HG03558 (cell line): ENCODE data around the gene REM2.

ENCODE experiments used
- ATAC-seq: cut with Tn5 transposase; IDR thresholded peaks from one replicate; pipeline ENCODE4 v1.9.1; 2021; ENCODE audit warnings: moderate number of reproducible peaks; ENCODE audit not compliant: unreplicated experiment; ENCODE audit errors: extremely low read depth

The REM2 gene

GRCh38 chr14:22872033-22872832 is 10.8 kb upstream of the REM2 start:
- ATAC-seq = no peak

GRCh38 chr14:22872833-22873520 is 10.0 kb upstream of the REM2 start:
- no peak for ATAC-seq

GRCh38 chr14:22875003-22875747 is 7.8 kb upstream of the REM2 start:
- no peak for ATAC-seq

- ATAC-seq = no peak
Measured at GRCh38 chr14:22875748-22876319, 7.2 kb upstream of the REM2 start.

- no peak for ATAC-seq
Measured at GRCh38 chr14:22877000-22877501, 6.0 kb upstream of the REM2 start.

DNA sequence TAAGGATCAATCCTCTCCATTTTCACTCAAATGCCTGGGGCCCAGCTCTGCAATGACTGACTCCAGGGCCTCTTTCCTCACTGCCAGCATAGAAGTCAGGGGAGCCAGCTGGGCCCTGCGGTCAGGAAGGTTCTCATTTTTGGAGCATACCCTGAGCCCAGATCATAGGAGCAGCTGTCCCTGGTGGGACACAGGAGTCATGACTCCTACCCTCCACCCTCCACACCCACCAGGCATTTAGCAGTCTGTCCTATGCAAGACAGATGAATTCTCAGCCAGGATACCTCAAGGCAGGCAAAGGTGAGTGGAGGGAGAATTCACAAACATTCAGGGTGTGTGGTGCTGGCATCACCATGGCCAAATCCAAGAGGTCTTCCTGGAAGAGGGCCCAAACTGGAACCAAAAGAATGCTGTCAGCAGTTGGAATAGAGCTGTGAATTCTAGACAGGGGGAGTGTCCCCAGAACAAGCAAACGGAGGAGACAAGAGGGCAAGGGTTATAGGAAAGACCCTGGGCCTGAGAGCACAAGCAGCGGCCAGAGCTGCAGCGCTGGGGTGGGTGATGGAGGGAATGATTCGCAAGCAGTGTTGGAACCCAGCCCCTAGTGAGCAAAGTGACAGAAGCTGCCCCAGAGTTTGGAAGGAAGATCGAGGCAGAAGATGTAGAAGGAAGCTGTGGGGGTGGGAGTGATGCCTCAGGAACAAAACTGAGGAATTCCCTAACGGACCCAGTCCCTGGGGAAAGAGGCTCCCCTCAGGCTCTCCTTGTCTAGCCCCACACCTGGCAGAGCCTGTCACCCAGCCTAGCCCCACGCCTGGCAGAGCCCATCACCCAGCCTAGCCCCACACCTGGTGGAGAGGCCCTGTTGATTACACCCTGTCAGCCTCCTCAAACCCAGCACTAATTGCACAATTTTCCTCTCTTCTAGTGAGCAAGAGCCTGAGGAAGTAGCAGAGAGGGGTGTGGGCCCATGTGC is 4.5 kb upstream of the REM2 start:
- no peak for ATAC-seq

GRCh38 chr14:22882064-22882463 is 958 bp upstream of the REM2 start:
- no peak for ATAC-seq

DNA sequence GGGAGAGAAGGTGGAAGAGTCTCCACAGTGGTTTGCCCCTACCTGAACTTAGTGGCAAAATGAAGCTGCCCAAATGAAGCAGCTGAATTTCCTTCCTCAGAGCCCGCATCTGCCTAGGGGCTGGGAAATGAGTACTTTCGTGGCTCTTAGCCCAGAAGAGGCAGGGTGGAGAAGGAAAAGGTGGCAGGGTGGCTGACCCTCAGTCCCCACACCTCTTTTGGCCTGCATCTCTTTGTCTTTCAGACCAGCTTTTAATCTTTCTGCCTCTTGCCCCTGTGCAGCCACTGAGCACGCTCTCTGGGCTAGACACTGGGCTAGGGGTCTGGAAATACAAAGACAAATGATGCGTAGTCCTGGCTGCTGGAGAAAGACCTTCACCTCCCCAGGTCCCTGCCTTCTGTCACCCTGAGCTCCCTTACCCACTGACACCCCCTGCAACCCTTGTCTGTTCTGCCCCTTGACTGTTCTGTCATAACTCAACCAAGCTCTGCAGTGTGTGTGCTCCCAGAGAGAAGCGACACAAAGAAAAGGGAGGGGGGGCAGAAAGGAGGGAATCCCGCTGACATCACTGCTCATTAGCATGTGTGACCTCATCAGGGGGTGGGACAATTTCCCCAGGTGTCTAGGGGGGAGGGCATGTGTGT is 371 bp upstream of the REM2 start:
- ATAC-seq = no peak

- no peak for ATAC-seq
Measured at GRCh38 chr14:22884076-22884737, 1.2 kb downstream of the REM2 start.

- no peak for ATAC-seq
Measured at GRCh38 chr14:22884738-22885523, 1.9 kb downstream of the REM2 start.

GRCh38 chr14:22885975-22886374 is 3.0 kb downstream of the REM2 start:
- no peak for ATAC-seq

DNA sequence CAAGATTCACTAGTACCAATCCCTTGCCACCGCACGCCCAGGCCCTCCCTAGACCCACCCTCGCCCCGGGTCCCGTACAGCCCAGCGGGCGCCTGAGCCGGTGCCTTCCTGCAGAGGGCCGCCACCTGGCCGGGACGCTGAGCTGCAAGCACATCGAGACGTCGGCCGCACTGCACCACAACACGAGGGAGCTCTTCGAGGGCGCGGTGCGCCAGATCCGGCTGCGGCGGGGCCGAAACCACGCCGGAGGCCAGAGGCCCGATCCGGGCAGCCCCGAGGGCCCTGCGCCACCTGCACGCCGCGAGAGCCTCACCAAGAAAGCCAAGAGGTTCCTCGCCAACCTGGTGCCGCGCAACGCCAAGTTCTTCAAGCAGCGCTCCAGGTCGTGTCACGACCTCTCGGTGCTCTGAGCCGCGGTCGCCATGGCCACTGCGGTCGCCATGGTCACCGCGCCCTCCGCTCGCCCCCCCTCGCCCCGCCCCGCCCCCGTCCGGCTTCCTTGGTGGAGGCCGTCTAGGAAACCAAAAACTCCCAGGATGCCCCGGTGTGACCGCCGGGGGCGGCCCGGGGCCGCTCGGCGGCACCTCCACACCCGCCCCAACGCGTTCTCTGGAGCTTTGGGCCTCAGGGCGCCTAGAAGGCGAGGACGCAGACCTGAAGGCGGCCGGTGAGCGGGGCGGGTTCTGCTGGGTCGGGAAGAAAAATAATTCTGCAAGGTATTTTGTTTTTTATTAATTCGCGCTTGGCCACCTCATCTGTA is 3.7 kb downstream of the REM2 start:
- ATAC-seq = no peak

GRCh38 chr14:22887260-22887989 is 4.4 kb downstream of the REM2 start:
- ATAC-seq = no peak

DNA sequence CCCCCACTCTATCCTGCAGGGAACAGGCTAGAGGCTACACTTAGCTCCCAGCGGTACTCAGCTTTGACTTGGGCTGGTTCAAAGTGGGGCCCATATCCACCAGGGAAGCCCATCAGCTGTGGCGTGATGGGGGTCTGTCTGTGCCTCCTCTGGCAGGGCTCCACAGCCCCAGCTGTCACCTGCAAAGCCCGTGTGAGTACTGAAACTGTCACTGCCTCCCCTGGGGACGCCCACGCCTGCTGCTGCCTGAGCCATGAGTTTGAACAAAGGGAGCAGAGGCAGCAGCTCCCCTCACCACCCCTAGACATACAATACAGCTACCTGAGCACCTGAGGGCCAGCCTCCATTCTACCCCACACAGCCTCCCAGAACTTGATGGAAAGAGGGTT is 5.0 kb downstream of the REM2 start:
- ATAC-seq = peak; percentile 28

GRCh38 chr14:22888662-22889061 is 5.6 kb downstream of the REM2 start:
- ATAC-seq = no peak

DNA sequence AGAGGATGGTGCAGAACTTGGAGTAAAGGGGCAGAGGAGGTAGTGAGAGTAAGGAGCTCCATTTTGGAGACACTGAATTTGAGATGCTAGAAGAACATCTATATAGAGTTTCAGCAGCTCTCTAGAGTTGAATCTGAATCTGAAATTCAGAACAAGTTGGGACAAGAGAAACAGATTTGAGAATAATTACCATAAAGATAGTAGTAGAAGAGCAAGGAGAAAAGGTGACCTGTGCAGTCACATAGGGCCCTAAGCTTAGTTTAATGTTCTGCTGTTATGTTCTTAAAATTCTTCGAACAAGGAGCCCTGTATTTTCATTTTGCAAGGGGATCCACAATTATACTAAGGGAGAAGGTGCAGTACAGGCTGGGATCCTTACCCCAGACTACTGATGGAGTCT is 7.4 kb downstream of the REM2 start:
- ATAC-seq = no peak
